HG03196 (cell line): ENCODE measurements around the gene RAD21L1.

Experiments
- ATAC-seq: cut with Tn5 transposase; IDR thresholded peaks from one replicate; pipeline ENCODE4 v1.9.1; 2021; ENCODE audit not compliant: unreplicated experiment

Gene RAD21L1

GRCh38 chr20:1269235-1269634 is 43.4 kb downstream of the RAD21L1 start:
- no peak for ATAC-seq

GRCh38 chr20:1269850-1270249 is 44.0 kb downstream of the RAD21L1 start:
- no peak for ATAC-seq

GRCh38 chr20:1272368-1273100 is 46.7 kb downstream of the RAD21L1 start:
- no peak for ATAC-seq

GRCh38 chr20:1273366-1273765 is 47.5 kb downstream of the RAD21L1 start:
- no peak for ATAC-seq

GRCh38 chr20:1274485-1275311 is 48.9 kb downstream of the RAD21L1 start:
- no peak for ATAC-seq

GRCh38 chr20:1275919-1276318 is 50.1 kb downstream of the RAD21L1 start:
- no peak for ATAC-seq

GRCh38 chr20:1277529-1278322 is 51.9 kb downstream of the RAD21L1 start:
- no peak for ATAC-seq

- ATAC-seq, result no peak
These were observed 53.1 kb downstream of the RAD21L1 start for GRCh38 chr20:1278993-1279392.

GRCh38 chr20:1280195-1281102 is 54.6 kb downstream of the RAD21L1 start:
- no peak for ATAC-seq

- no peak for ATAC-seq
These were observed 55.6 kb downstream of the RAD21L1 start for GRCh38 chr20:1281279-1282057.

- no peak for ATAC-seq
These were observed 57.1 kb downstream of the RAD21L1 start for GRCh38 chr20:1282966-1283365.

- no peak for ATAC-seq
These were observed 58.0 kb downstream of the RAD21L1 start for GRCh38 chr20:1283522-1284510.

GRCh38 chr20:1286267-1287024 is 60.6 kb downstream of the RAD21L1 start:
- ATAC-seq, result no peak

- no peak for ATAC-seq
These were observed 61.5 kb downstream of the RAD21L1 start for GRCh38 chr20:1287306-1287705.

- no peak for ATAC-seq
These were observed 62.1 kb downstream of the RAD21L1 start for GRCh38 chr20:1287787-1288569.

- ATAC-seq, result no peak
These were observed 65.4 kb downstream of the RAD21L1 start for GRCh38 chr20:1291191-1291741.

GRCh38 chr20:1292620-1293019 is 66.8 kb downstream of the RAD21L1 start:
- no peak for ATAC-seq
